GM18502 (cell line): ENCODE measurements around the gene EFCAB14.
"Not testable (repeated sequence)": the region's sequence is repeated elsewhere in the genome, so short reads cannot be mapped to it uniquely, and the experiment has no call there.

Source experiments
- ATAC-seq: cut with Tn5 transposase; IDR thresholded peaks from one replicate; pipeline ENCODE4 v1.9.1; 2021; ENCODE audit warnings: mild to moderate bottlenecking; ENCODE audit not compliant: unreplicated experiment, poor library complexity

Gene EFCAB14

GRCh38 chr1:46687921-46688509 lies 30.9 kb downstream of the EFCAB14 start:
- ATAC-seq: no peak

- ATAC-seq: no peak
Measured at GRCh38 chr1:46687093-46687659, 31.7 kb downstream of the EFCAB14 start.

DNA sequence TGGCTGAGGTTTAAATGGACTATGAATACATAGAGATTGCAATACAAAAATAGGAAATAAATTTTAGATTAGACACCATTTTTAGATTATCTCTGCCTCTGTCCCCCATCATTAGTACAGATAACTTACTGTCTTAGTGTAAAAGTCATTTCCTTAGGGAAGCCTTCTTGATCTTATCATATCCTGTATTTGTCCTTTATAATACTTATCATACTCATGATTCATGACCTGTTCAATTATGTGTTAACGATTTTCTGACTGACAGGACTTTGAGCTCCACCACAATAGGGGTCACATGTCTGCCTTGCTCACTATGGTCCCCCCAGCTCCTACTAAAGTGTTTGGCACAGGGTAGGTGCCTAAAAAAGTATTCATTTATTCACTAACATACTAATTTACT lies 32.7 kb downstream of the EFCAB14 start:
- no peak for ATAC-seq

DNA sequence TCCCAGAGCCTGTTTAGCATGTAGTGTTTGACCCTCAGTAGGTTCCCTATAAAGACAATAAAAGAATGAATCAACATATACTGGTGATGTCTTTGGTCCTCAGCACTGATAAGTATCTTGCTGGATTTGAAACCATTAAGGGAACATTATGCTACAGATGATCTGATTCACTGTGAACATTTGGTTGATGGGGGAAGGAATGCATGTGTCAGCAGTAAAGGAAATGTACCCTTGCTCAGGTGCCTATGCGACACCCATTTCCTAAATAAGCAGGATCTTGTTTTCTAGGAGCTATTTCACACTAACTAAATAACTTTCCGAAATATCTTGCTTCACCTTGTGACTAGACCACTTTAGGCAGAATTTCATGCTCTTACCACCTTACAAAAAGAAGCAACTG lies 34.2 kb downstream of the EFCAB14 start:
- no peak for ATAC-seq

DNA sequence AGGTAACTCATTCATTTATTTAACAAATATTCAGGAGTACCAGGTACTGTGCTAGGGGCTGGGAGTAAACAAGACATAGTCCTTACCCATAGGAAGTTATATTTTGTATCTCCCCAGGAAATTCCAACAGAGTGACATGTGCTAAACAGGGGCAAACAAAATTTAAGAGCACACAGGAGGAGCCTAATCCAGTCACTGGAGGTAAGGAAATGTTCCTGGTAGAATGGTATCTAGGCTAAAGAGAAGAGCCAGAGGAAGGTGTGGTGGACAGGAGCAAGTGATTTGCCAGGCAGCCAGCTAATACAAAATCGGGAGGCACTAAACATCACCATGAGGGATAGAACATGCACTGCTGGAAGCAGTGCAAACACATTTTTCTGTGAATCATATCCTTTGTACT lies 36.9 kb downstream of the EFCAB14 start:
- ATAC-seq: no peak

DNA sequence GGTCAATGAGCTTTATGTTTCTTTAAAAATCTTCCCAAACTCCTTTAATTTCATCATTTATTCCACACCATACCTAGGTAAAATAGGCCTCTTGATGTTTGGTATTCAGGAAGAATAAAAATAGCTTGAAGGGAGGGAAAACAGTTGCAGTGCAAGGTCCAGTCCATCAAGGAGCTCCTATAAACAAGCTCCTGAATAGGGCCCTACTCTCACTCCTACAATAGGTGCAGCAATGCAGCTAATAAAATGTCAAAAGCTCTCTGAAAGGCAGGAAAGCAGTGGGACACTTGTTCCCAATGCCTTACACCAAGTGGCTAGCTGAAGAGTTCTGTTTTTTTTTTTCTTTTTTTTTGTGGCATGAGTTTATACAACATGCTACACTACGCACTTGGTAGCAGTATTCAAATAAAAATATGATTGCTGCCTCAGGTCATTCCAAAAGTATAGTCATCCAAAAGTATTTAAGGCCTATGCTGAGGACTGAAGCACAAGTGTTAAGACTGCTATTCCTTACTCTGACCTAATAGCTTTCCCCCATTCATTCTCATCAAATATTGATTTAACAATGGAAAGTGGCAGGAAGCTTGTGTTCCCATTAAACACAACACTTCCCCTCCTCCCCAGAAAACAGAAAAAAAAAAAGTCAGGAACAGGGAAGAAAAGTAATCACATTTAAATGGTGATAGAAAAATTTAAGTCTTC lies 37.4 kb downstream of the EFCAB14 start:
- ATAC-seq: no peak

- ATAC-seq: no peak
Measured at GRCh38 chr1:46679789-46680573, 38.9 kb downstream of the EFCAB14 start.

- ATAC-seq: no peak
Measured at GRCh38 chr1:46677339-46677738, 41.6 kb downstream of the EFCAB14 start.

- ATAC-seq: no peak
Measured at GRCh38 chr1:46676531-46676930, 42.4 kb downstream of the EFCAB14 start.

DNA sequence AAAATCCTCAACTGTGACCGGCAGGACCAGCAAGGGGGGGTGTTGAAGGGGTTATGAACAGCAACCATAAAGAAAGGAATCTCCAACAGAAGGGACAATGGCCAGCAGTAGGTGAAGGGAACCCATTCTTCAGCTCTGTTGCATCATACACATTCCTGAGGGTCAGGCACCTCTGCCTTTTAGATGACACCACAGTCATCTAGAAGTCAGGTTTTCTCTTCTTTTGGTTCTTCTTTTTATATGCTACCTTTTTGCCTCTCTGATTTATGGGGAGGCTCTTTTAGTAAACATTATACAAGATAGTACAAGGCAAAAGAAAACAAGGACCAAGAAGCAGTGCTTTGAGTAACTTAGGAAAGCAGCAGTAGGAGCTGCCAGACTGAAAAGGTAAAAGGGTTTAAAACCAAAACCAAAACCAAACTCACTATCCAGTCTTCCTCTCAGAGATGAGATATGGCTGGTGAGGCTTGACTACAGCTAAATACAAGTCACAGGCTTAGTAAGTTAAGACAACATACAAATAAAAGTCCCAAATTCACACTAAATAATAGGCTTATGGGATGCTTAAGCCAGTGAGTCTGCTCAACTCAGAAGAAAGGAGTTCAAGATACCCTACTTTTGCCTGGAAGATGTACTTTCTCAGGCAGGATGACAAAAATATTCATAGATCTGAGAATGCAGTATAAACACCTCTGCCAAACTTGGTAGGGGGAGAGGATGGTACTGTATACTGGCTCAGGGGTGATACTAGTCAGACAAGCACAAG lies 43.2 kb downstream of the EFCAB14 start:
- peak; percentile 84 for ATAC-seq

GRCh38 chr1:46673749-46674182 lies 45.1 kb downstream of the EFCAB14 start:
- no peak for ATAC-seq

DNA sequence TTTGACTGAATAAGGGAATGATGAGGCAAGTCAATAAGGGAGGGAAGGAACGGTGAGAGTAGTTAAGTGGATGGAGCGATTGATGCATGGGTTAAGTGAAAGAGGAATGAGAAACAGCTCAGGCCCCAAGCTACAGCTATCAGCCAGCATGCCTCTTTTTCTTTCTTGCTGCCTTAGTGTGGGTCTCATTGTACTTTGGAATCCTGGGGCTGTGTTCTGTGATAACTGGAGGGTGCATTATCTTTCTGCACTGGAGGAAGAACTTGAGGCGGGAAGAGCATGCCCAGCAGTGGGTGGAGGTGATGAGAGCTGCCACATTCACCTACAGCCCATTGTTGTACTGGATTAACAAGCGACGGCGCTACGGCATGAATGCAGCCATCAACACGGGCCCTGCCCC lies 46.2 kb downstream of the EFCAB14 start:
- ATAC-seq: no peak

- no peak for ATAC-seq
Measured at GRCh38 chr1:46671554-46671953, 47.4 kb downstream of the EFCAB14 start, which contains the start of gene TEX38. Gene TEX38, plus strand, starts transcription at chr1:46671854. Its CDS starts 81 bp downstream, at chr1:46671935.

DNA sequence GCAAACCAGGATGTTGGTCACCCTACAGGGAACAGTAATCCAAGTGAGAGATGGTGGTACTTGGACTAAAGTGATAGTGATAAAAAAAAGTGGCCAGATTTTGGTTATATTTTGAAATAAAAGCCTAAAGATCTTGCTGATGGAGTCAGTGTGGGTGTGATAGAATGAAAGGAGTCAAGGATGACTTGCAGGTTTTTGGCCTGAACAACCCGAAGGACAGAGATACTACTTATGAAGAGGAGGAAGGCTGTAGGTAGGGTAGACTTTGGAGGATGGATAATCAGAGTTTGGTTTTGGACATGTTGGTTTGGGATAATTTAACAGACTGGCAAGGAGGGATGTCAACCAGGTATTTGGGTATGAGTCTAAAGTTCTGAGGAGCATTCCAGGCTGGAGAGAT lies 48.8 kb downstream of the EFCAB14 start:
- no peak for ATAC-seq

DNA sequence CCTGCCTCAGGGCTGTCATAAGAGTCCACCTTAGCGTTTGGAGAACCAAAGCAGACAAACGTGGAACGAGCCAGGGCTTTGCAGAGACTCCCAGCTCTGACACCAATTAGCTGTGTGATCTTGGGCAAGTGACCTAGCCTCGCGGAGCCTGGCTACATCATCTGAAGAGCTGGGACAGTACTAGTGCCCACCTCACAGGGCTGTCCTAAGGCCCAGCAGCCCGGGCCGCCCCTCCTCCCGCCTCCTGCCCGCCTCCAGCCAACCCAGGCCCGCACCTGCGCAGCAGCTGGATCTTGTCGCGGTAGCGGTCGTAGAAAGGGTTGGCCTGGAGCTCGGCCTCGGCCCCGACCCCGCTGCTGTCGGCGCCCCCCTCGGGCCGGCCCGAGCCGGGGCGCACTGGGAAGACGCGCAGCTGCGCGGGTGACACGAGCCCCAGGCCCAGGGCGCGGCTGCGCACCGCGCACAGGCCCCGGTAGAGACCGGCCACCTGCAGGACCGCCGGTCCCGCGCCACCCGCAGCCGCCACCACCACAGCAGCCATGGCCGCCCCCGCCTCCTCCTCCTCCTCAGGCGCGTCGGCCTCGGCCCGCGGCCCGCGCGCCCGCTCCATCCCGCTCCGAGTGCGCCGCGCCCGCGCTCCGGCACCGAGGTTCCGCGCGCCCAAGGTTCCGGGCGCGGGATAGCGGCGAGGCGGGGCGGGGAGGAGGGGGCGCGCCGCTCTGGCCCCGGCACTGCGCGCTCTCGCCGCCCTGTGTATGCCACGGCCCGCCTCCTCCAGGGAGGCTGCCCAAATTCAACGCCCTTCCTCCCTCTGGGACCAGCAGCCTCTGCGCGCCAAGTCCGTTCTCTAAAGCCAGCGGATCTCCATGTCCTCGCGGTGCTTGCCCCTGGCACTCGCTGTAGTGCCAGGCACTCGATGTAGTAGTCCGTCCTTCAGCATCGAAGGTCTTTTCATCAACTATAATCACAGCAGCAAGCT lies 50.8 kb downstream of the EFCAB14 start, which contains the start of gene ATPAF1:
Gene ATPAF1 (minus strand): TSS at position 583 of the 979 bp plus-strand sequence. CDS start 42 bp downstream, at position 541.
- ATAC-seq: peak; percentile 87

DNA sequence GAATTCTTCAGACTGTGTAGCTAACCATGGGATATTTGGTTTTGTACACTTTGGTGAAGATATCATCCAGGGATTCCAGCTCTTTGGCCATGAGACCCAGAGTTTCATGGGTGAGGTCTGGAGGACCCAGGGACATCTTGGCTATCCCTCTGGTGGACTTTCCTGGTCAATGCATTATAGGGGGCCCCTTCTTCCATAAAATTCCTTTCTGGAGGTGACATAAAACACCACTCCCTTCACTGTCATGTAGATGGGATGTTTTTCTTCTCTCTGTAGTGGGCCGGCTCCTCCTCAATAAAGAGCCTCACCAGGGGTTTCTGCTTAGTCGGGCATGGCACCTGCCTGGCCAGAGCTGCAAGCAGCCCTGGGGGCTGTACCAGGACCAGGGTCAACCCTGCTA lies 52.9 kb downstream of the EFCAB14 start:
- ATAC-seq: no peak

- not testable (repeated sequence) for ATAC-seq
Measured at GRCh38 chr1:46662919-46663318, 56.0 kb downstream of the EFCAB14 start.

- peak; percentile 71 for ATAC-seq
Measured at GRCh38 chr1:46660116-46660515, 58.8 kb downstream of the EFCAB14 start.

GRCh38 chr1:46659307-46659870 lies 59.5 kb downstream of the EFCAB14 start:
- ATAC-seq: no peak
